B cell (primary cell): Measurements from ENCODE around the gene SLC35F3. TPM values are rescaled to one million over a fixed set of nuclear protein-coding genes. Genes with fewer than 3 reads are reported as not detected.

Source experiments
- ATAC-seq: fragments of 200-7000 bp; cut with Tn5 transposase; one replicate; pipeline ENCODE4 v1.10.0; 2021; ENCODE audit warnings: low read depth, mild to moderate bottlenecking, moderate number of reproducible peaks, moderate library complexity
- CTCF ChIA-PET: fragments of 350-600 bp; sonication (Branson Sonifier 250); formaldehyde crosslinking; loops from one replicate; lab custom pipeline; 2021; ENCODE audit warnings: antibody characterized with exemption, inconsistent platforms; lab: Charles Lee
- POLR2A ChIA-PET: fragments of 350-600 bp; sonication (Branson Sonifier 250); formaldehyde crosslinking; loops from one replicate; lab custom pipeline; 2021; ENCODE audit warnings: antibody characterized with exemption; lab: Charles Lee
- DNase-seq: peaks from one replicate; pipeline ENCODE4 v3.0.0; 2013
- H2AFZ ChIP-seq: 2 replicates; pipeline ENCODE4 v1.6.1; 2012; ENCODE audit warnings: mild to moderate bottlenecking, low read depth, low read length; ENCODE audit not compliant: insufficient read depth, poor library complexity, severe bottlenecking
- H3K27ac ChIP-seq, 2 donors: 1 replicate in 1 of 2; 2 replicates in 1 of 2; pipeline ENCODE4 v1.5.1; 2012 to 2013; ENCODE audit warnings: low read length in 2 of 2, mild to moderate bottlenecking in 2 of 2, moderate library complexity in 1 of 2
- H3K27me3 ChIP-seq, 4 experiments: fragments of 200-600 bp in 1 of 4; sonication (generic) in 1 of 4; replicated peaks in 1 of 4; 1 replicate in 2 of 4; 2 replicates in 2 of 4; pipeline versions ENCODE4 v1.6.1 to v1.7.0; 2013 to 2016; ENCODE audit warnings: low read length in 3 of 4, mild to moderate bottlenecking in 2 of 4, mixed read lengths in 1 of 4, moderate library complexity in 1 of 4; ENCODE audit not compliant: insufficient read depth in 4 of 4, control insufficient read depth in 3 of 4; ENCODE audit errors: control extremely low read depth in 1 of 4
- H3K36me3 ChIP-seq, 2 experiments: replicated peaks in 1 of 2; 1 replicate in 1 of 2; 2 replicates in 1 of 2; pipeline versions ENCODE4 v1.6.1 to v1.7.1; 2013; ENCODE audit warnings: low read length in 1 of 2; ENCODE audit not compliant: insufficient read depth in 2 of 2, control insufficient read depth in 1 of 2; ENCODE audit errors: control extremely low read depth in 1 of 2, extremely low read depth in 1 of 2
- H3K4me1 ChIP-seq, 2 donors: fragments of 200-600 bp in 1 of 2; sonication (generic) in 1 of 2; 1 replicate in 1 of 2; 2 replicates in 1 of 2; pipeline versions ENCODE4 v1.5.1 to v1.6.1; 2013 to 2017; ENCODE audit warnings: low read length in 2 of 2; ENCODE audit not compliant: control insufficient read depth in 2 of 2, insufficient read depth in 2 of 2
- H3K4me2 ChIP-seq: replicated peaks from 2 replicates; pipeline ENCODE3; 2012; ENCODE audit warnings: mild to moderate bottlenecking, low read depth, low read length; ENCODE audit not compliant: poor library complexity, severe bottlenecking
- H3K4me3 ChIP-seq, 5 experiments: fragments of 200-600 bp in 1 of 5; sonication (generic) in 1 of 5; 1 replicate in 3 of 5; 2 replicates in 2 of 5; pipeline versions ENCODE4 v1.5.1 to v1.7.0; 2011 to 2016; ENCODE audit warnings: low read length in 4 of 5, mild to moderate bottlenecking in 4 of 5, low read depth in 2 of 5, control low read depth in 1 of 5, moderate library complexity in 1 of 5; ENCODE audit not compliant: insufficient read depth in 1 of 5; ENCODE audit errors: control extremely low read depth in 1 of 5, extremely low read depth in 1 of 5
- H3K79me2 ChIP-seq: fragments of 200-600 bp; sonication (generic); one replicate; pipeline ENCODE4 v1.6.0; 2016; ENCODE audit warnings: low read length; ENCODE audit not compliant: control insufficient read depth, insufficient read depth
- H3K9ac ChIP-seq: fragments of 200-600 bp; sonication (generic); 2 replicates; pipeline ENCODE4 v1.6.1; 2017; ENCODE audit warnings: mild to moderate bottlenecking, low read length, moderate library complexity
- H3K9me3 ChIP-seq, 3 donors: one replicate each; pipeline versions ENCODE4 v1.6.1 to v1.7.1; 2013; ENCODE audit warnings: low read length in 2 of 3; ENCODE audit not compliant: control insufficient read depth in 2 of 3, insufficient read depth in 1 of 3; ENCODE audit errors: control extremely low read depth in 1 of 3
- H4K20me1 ChIP-seq: 2 replicates; pipeline ENCODE4 v1.6.0; 2012; ENCODE audit warnings: mild to moderate bottlenecking, low read length; ENCODE audit not compliant: insufficient read depth, control insufficient read depth, poor library complexity, severe bottlenecking
- H3K27ac Mint-ChIP-seq: one replicate; pipeline ENCODE4 v1.8.0; 2021; ENCODE audit warnings: mixed read lengths
- H3K27me3 Mint-ChIP-seq: one replicate; pipeline ENCODE4 v1.8.0; 2021; ENCODE audit warnings: mixed read lengths
- H3K4me1 Mint-ChIP-seq: one replicate; pipeline ENCODE4 v1.8.0; 2021; ENCODE audit warnings: mixed read lengths
- H3K4me3 Mint-ChIP-seq: one replicate; pipeline ENCODE4 v1.8.0; 2021; ENCODE audit warnings: mixed read lengths
- H3K9me3 Mint-ChIP-seq: one replicate; pipeline ENCODE4 v1.8.0; 2022; ENCODE audit warnings: mixed read lengths; ENCODE audit not compliant: insufficient read depth
- CTCF ChIP-seq: fragments of 200-600 bp; IDR thresholded peaks from one replicate; pipeline ENCODE4 v1.8.0; 2022; ENCODE audit warnings: antibody characterized with exemption, mild to moderate bottlenecking
- EZH2 ChIP-seq: IDR thresholded peaks from 2 replicates; pipeline ENCODE4 v1.6.1; 2012; ENCODE audit warnings: borderline replicate concordance, low read depth, mild to moderate bottlenecking, moderate library complexity, low read length; ENCODE audit not compliant: insufficient read depth, poor library complexity, severe bottlenecking
- WGBS: methylation state at CpG from one replicate; pipeline ENCODE4 v1.1.5; 2013; ENCODE audit warnings: missing lambda C conversion rate; ENCODE audit not compliant: insufficient coverage; 5-methylcytosine and 5-hydroxymethylcytosine counted together
- intact Hi-C: fragments of 100-400 bp; cut with micrococcal nuclease; formaldehyde crosslinking; loops from one replicate; pipeline ENCODE4 v1.10.0; 2022
- polyA plus RNA-seq: library from polyadenylated mRNA; depleted of rRNA; stranded (reverse); fragments of >200 nt; gene quantifications from 2 replicates; pipeline ENCODE4 v1.2.3, GENCODE V29; 2012
- total RNA-seq, 2 donors: library from RNA; stranded (reverse); fragments of 120-200 nt in 1 of 2; gene quantifications; 1 replicate in 1 of 2; 2 replicates in 1 of 2; pipeline versions ENCODE4 v1.2.3 to v1.2.4, GENCODE V29; 2013 to 2022

Gene SLC35F3
- total and polyA plus RNA-seq, 2 donors (not counting 1 experiment from before 2014, with no cell fraction given) = not detected

- TF ChIP-seq CTCF = no peak
- no peak for TF ChIP-seq EZH2
- intact Hi-C loops = no loop called here
These were observed 3.6 kb downstream of the SLC35F3 start for GRCh38 chr1:233908092-233908491.

GRCh38 chr1:233909195-233909594 is 4.7 kb downstream of the SLC35F3 start:
- peaks cover 0 to 12% (median 11%) of the 10 kb centered on the region in 4 experiments for H3K27me3 ChIP-seq
- H3K4me3 Mint-ChIP-seq = no peak overlapping the region
- no peak overlapping the region for H3K4me2 ChIP-seq
- no CpG with 5 or more reads among the region's 1 CpG for WGBS
- no peaks in the 10 kb centered on the region for H4K20me1 ChIP-seq
- H3K36me3 ChIP-seq = no peaks in the 10 kb centered on the region
- H3K4me1 Mint-ChIP-seq = peaks cover under 1% of the 10 kb centered on the region
- no peaks in the 10 kb centered on the region for H3K4me1 ChIP-seq
- no peaks in the 10 kb centered on the region for H3K79me2 ChIP-seq
- no peak for ATAC-seq
- H3K4me3 ChIP-seq = no peak overlapping the region
- H3K9ac ChIP-seq = no peak overlapping the region
- intact Hi-C loops = no loop called here
- POLR2A ChIA-PET = no interaction called here
- TF ChIP-seq EZH2 (no peak), CTCF (no peak)
- CTCF ChIA-PET = no interaction called here
- no peaks in the 10 kb centered on the region for H3K9me3 Mint-ChIP-seq
- no peak overlapping the region for H2AFZ ChIP-seq
- H3K9me3 ChIP-seq = peaks cover 0 to 14% (median 0%) of the 10 kb centered on the region in 3 donors
- no peak overlapping the region for H3K27ac Mint-ChIP-seq
- no peak overlapping the region for H3K27ac ChIP-seq
- peaks cover 36% of the 10 kb centered on the region for H3K27me3 Mint-ChIP-seq
- DNase-seq = no peak

More at GRCh38 chr1:233908092-233908491, 3.6 kb downstream of the SLC35F3 start:
- Mint-ChIP-seq H3K27me3 (peaks cover 44% of the 10 kb centered on the region), H3K4me3 (no peak overlapping the region), H3K9me3 (no peaks in the 10 kb centered on the region), H3K27ac (no peak overlapping the region), H3K4me1 (peaks cover 1% of the 10 kb centered on the region)
- Histone ChIP-seq H3K4me1 (no peaks in the 10 kb centered on the region), H2AFZ (no peak overlapping the region), H3K9ac (no peak overlapping the region), H3K9me3 (peaks cover 0 to 15% (median 0%) of the 10 kb centered on the region in 3 donors), H3K36me3 (no peaks in the 10 kb centered on the region), H4K20me1 (no peaks in the 10 kb centered on the region), H3K27me3 (peaks cover 0 to 17% (median 14%) of the 10 kb centered on the region in 4 experiments), H3K79me2 (no peaks in the 10 kb centered on the region), H3K4me2 (no peak overlapping the region), H3K27ac (no peak overlapping the region), H3K4me3 (no peak overlapping the region)
- ATAC-seq (no peak), DNase-seq (no peak)
- POLR2A ChIA-PET = no interaction called here
- CTCF ChIA-PET = interaction anchor here (0.6 kb wide), 1 partner anchor 401 kb away, joined by 3 read pairs; no protein-coding TSS in a partner anchor
